Activated T-helper 1 cell treated with anti-CD3 and anti-CD28 coated beads, Interleukin-12 subunit alpha, Interleukin-12 subunit beta, Interleukin-2, Interleukin-4 antibody, amounts not matched to agents 30 ng/mL and 10 ng/mL and 1 ng/mL, durations not matched to agents 14 hours and 24 hours and 36 hours (primary cell): Measurements from ENCODE around the gene MMP26. TPM values are rescaled to one million over a fixed set of nuclear protein-coding genes. Genes with fewer than 3 reads are reported as not detected.

Source experiments
- total RNA-seq: library from RNA; stranded (reverse); gene quantifications from 2 replicates; pipeline ENCODE4 v1.2.3, GENCODE V29; 2022

MMP26 gene
- total RNA-seq, 1 donor from 2014 or later: not detected

Other genes with a start within 250 kb of the MMP26 start
- gene OR52K1, start 222.1 kb upstream of the MMP26 start, total RNA-seq: not detected in 2 replicates
- gene OR52M1, start 159.6 kb upstream of the MMP26 start, total RNA-seq: not detected in 2 replicates
- not detected in 2 replicates for gene OR52I2, start 123.0 kb upstream of the MMP26 start, total RNA-seq
- not detected in 2 replicates for gene OR52I1, start 110.7 kb upstream of the MMP26 start, total RNA-seq
- gene TRIM68, start 96.6 kb upstream of the MMP26 start, total RNA-seq: 8.2 and 9.4 TPM in 2 replicates
- not detected in 2 replicates for gene OR51D1, start 67.3 kb upstream of the MMP26 start, total RNA-seq
- not detected in 2 replicates for gene OR51E1, start 60.8 kb upstream of the MMP26 start, total RNA-seq
- gene OR51E2, start 6.9 kb upstream of the MMP26 start, total RNA-seq: not detected in 2 replicates
- gene OR51F1, start 65.2 kb downstream of the MMP26 start, total RNA-seq: not detected in 2 replicates
- gene OR52R1, start 99.6 kb downstream of the MMP26 start, total RNA-seq: not detected in 2 replicates
- gene OR51F2, start 116.5 kb downstream of the MMP26 start, total RNA-seq: not detected in 2 replicates
- gene OR51S1, start 144.4 kb downstream of the MMP26 start, total RNA-seq: not detected in 2 replicates
- gene OR51T1, start 177.1 kb downstream of the MMP26 start, total RNA-seq: not detected in 2 replicates
- gene OR51A7, start 199.0 kb downstream of the MMP26 start, total RNA-seq: not detected in 2 replicates
- gene OR51G2, start 214.6 kb downstream of the MMP26 start, total RNA-seq: not detected in 2 replicates
- not detected in 2 replicates for gene OR51G1, start 219.6 kb downstream of the MMP26 start, total RNA-seq
- not detected in 2 replicates for gene OR51A4, start 242.8 kb downstream of the MMP26 start, total RNA-seq